HG03460 (cell line): ENCODE results near the gene SMIM20.
"Not testable (repeated sequence)": the region's sequence is repeated elsewhere in the genome, so short reads cannot be mapped to it uniquely, and the experiment has no call there.

ENCODE experiments used
- ATAC-seq: cut with Tn5 transposase; IDR thresholded peaks from one replicate; pipeline ENCODE4 v1.9.1; 2021; ENCODE audit not compliant: unreplicated experiment

The SMIM20 gene

GRCh38 chr4:25913851-25914669 is at the start of gene SMIM20:
SMIM20 (plus strand) TSS chr4:25914220; CDS start chr4:25914314, 94 bp downstream.
- peak; percentile 90 for ATAC-seq

- no peak for ATAC-seq
Measured at GRCh38 chr4:25865586-25865985, 48.4 kb upstream of the SMIM20 start.

- not testable (repeated sequence) for ATAC-seq
Measured at GRCh38 chr4:25866401-25866800, 47.6 kb upstream of the SMIM20 start.

- no peak for ATAC-seq
Measured at GRCh38 chr4:25867781-25868294, 46.2 kb upstream of the SMIM20 start.

GRCh38 chr4:25870081-25870480 is 43.9 kb upstream of the SMIM20 start:
- ATAC-seq = peak; percentile 38

- no peak for ATAC-seq
Measured at GRCh38 chr4:25872851-25873631, 41.0 kb upstream of the SMIM20 start.

- no peak for ATAC-seq
Measured at GRCh38 chr4:25873632-25874129, 40.3 kb upstream of the SMIM20 start.

GRCh38 chr4:25874655-25875054 is 39.4 kb upstream of the SMIM20 start:
- peak; percentile 72 for ATAC-seq

- ATAC-seq = no peak
Measured at GRCh38 chr4:25875281-25875745, 38.7 kb upstream of the SMIM20 start.

GRCh38 chr4:25878676-25879075 is 35.3 kb upstream of the SMIM20 start:
- ATAC-seq = no peak

GRCh38 chr4:25879091-25879584 is 34.9 kb upstream of the SMIM20 start:
- ATAC-seq = no peak

GRCh38 chr4:25879587-25879986 is 34.4 kb upstream of the SMIM20 start:
- no peak for ATAC-seq

- peak; percentile 40 for ATAC-seq
Measured at GRCh38 chr4:25879991-25880651, 33.9 kb upstream of the SMIM20 start.

- no peak for ATAC-seq
Measured at GRCh38 chr4:25881193-25881592, 32.8 kb upstream of the SMIM20 start.

GRCh38 chr4:25882226-25882625 is 31.8 kb upstream of the SMIM20 start:
- no peak for ATAC-seq

GRCh38 chr4:25883565-25883964 is 30.5 kb upstream of the SMIM20 start:
- no peak for ATAC-seq

- ATAC-seq = peak; percentile 56
Measured at GRCh38 chr4:25884031-25884782, 29.8 kb upstream of the SMIM20 start.

- ATAC-seq = no peak
Measured at GRCh38 chr4:25888781-25889180, 25.2 kb upstream of the SMIM20 start.

GRCh38 chr4:25889589-25890503 is 24.2 kb upstream of the SMIM20 start:
- no peak for ATAC-seq
